HepG2 (cell line): ENCODE results near the gene SDC1. TPM values are rescaled to one million over a fixed set of nuclear protein-coding genes. Genes with fewer than 3 reads are reported as not detected.

Source experiments
- ATAC-seq: fragments of 200-7000 bp; cut with Tn5 transposase; 3 replicates; pipeline ENCODE4 v1.9.1; 2020; ENCODE audit warnings: mild to moderate bottlenecking, moderate library complexity
- BruUV-seq: library from RNA; stranded (reverse); fragments of 400-500 nt; replicated peaks from 2 replicates; lab custom pipeline; 2021; lab: Mats Ljungman, UMichigan
- CTCF ChIA-PET: fragments of 300-600 bp; formaldehyde crosslinking; extraction: SDS; loops from one replicate; lab custom pipeline; 2021; ENCODE audit warnings: low total read pairs, inconsistent platforms, low intra/inter-chr PET ratio; lab: Yijun Ruan, JAX
- POLR2A ChIA-PET: fragments of 350-600 bp; sonication (Branson Sonifier 250); formaldehyde crosslinking; loops from one replicate; lab custom pipeline; 2020; ENCODE audit warnings: antibody characterized with exemption, inconsistent platforms; lab: Yijun Ruan, JAX
- DNase-seq: peaks from one replicate; pipeline ENCODE4 v3.0.0-alpha.2; 2015; ENCODE audit warnings: low spot score
- FAIRE-seq: peaks from 3 replicates; lab custom pipeline; 2011; peaks lifted over from hg19 to GRCh38; lab: Jason Lieb, UNC
- H2AFZ ChIP-seq: one replicate; pipeline ENCODE4 v1.6.1; 2011; ENCODE audit warnings: low read length, inconsistent platforms
- H3K27ac ChIP-seq: fragments of 300-600 bp; 3 replicates; pipeline ENCODE4 v1.8.0; 2011; ENCODE audit warnings: mixed run types, mild to moderate bottlenecking, mixed read lengths, low read length, inconsistent platforms; ENCODE audit not compliant: insufficient read depth; ENCODE audit errors: extremely low read length
- H3K27me3 ChIP-seq, 2 experiments: fragments of 200-600 bp in 1 of 2; 2 replicates in 1 of 2; 3 replicates in 1 of 2; pipeline versions ENCODE4 v1.6.0 to v1.8.0; 2011; ENCODE audit warnings: low read length in 2 of 2, mild to moderate bottlenecking in 2 of 2, moderate library complexity in 2 of 2, inconsistent platforms in 1 of 2; ENCODE audit not compliant: insufficient read depth in 2 of 2, control insufficient read depth in 1 of 2
- H3K36me3 ChIP-seq, 2 experiments: fragments of 200-600 bp in 1 of 2; replicated peaks in 1 of 2; 2 replicates in 1 of 2; 3 replicates in 1 of 2; pipeline versions ENCODE4 v1.5.1 to v1.8.0; 2011; ENCODE audit warnings: low read length in 2 of 2, inconsistent platforms in 1 of 2; ENCODE audit not compliant: insufficient read depth in 2 of 2, control insufficient read depth in 1 of 2
- H3K4me1 ChIP-seq: 2 replicates; pipeline ENCODE4 v1.5.1; 2012; ENCODE audit warnings: low read length, inconsistent platforms; ENCODE audit not compliant: insufficient read depth
- H3K4me2 ChIP-seq: 2 replicates; pipeline ENCODE4 v1.6.0; 2011; ENCODE audit warnings: low read depth, low read length, inconsistent platforms
- H3K4me3 ChIP-seq, 3 experiments: fragments of 200-600 bp in 1 of 3; sonication (generic), shearing (Covaris generic) in 1 of 3; replicated peaks in 1 of 3; 2 replicates each; pipeline ENCODE4 v1.5.1; 2011 to 2016; ENCODE audit warnings: low read length in 3 of 3, inconsistent platforms in 2 of 3, low read depth in 2 of 3, mild to moderate bottlenecking in 2 of 3, control low read depth in 1 of 3, mixed read lengths in 1 of 3; ENCODE audit not compliant: insufficient read depth in 1 of 3
- H3K79me2 ChIP-seq: one replicate; pipeline ENCODE4 v1.6.1; 2011; ENCODE audit warnings: low read length, inconsistent platforms; ENCODE audit not compliant: insufficient read depth
- H3K9ac ChIP-seq: 2 replicates; pipeline ENCODE4 v1.6.0; 2011; ENCODE audit warnings: mild to moderate bottlenecking, low read depth, low read length, inconsistent platforms; ENCODE audit not compliant: insufficient read depth
- H3K9me3 ChIP-seq: 2 replicates; pipeline ENCODE4 v1.5.1; 2012; ENCODE audit warnings: mild to moderate bottlenecking, low read length
- H4K20me1 ChIP-seq: 2 replicates; pipeline ENCODE4 v1.6.0; 2011; ENCODE audit warnings: inconsistent platforms, mild to moderate bottlenecking, low read length, moderate library complexity; ENCODE audit not compliant: insufficient read depth
- CSRNP2 ChIP-seq: sonication (generic); formaldehyde crosslinking; conservative IDR thresholded peaks from 2 replicates; pipeline ENCODE4 v1.8.0; 2022; ENCODE audit warnings: low read depth, missing genetic modification reagents
- GRHL1 ChIP-seq: sonication (generic); formaldehyde crosslinking; conservative IDR thresholded peaks from 2 replicates; pipeline ENCODE4 v1.8.0; 2022; ENCODE audit warnings: missing genetic modification reagents
- HOXA7 ChIP-seq: sonication (generic); formaldehyde crosslinking; IDR thresholded peaks from 2 replicates; pipeline ENCODE4 v1.8.1; 2022; ENCODE audit warnings: mild to moderate bottlenecking, missing genetic modification reagents, moderate library complexity
- KDM5B ChIP-seq: sonication (generic); formaldehyde crosslinking; IDR thresholded peaks from 2 replicates; pipeline ENCODE4 v1.4.0; 2020; ENCODE audit warnings: missing genetic modification reagents, mild to moderate bottlenecking, borderline replicate concordance
- KMT2A ChIP-seq: sonication (generic); formaldehyde crosslinking; IDR thresholded peaks from 2 replicates; pipeline ENCODE4 v1.4.0; 2020; ENCODE audit warnings: missing genetic modification reagents
- NFIB ChIP-seq: sonication (generic); formaldehyde crosslinking; IDR thresholded peaks from 2 replicates; pipeline ENCODE4 v1.9.0; 2021; ENCODE audit warnings: missing genetic modification reagents, mild to moderate bottlenecking, borderline replicate concordance
- RORA ChIP-seq: sonication (generic); formaldehyde crosslinking; IDR thresholded peaks from 2 replicates; pipeline ENCODE4 v1.5.0; 2020; ENCODE audit warnings: mild to moderate bottlenecking, missing genetic modification reagents, moderate library complexity
- SP2 ChIP-seq: sonication (generic); formaldehyde crosslinking; IDR thresholded peaks from 2 replicates; pipeline ENCODE4 v1.5.1; 2020; ENCODE audit warnings: mild to moderate bottlenecking, missing genetic modification reagents
- ZBTB38 ChIP-seq: sonication (generic); formaldehyde crosslinking; IDR thresholded peaks from 2 replicates; pipeline ENCODE4 v1.5.1; 2020; ENCODE audit warnings: mild to moderate bottlenecking, missing genetic modification reagents
- ZNF281 ChIP-seq: sonication (generic); formaldehyde crosslinking; IDR thresholded peaks from 2 replicates; pipeline ENCODE4 v1.4.0; 2020; ENCODE audit warnings: missing genetic modification reagents, borderline replicate concordance
- ZNF574 ChIP-seq: sonication (generic); formaldehyde crosslinking; IDR thresholded peaks from 2 replicates; pipeline ENCODE4 v1.4.0; 2020; ENCODE audit warnings: missing genetic modification reagents
- ZNF709 ChIP-seq: sonication (generic); formaldehyde crosslinking; IDR thresholded peaks from 2 replicates; pipeline ENCODE4 v1.5.0; 2020; ENCODE audit warnings: mild to moderate bottlenecking, missing genetic modification reagents
- WGBS: methylation state at CpG from one replicate; pipeline ENCODE4 v1.1.6; 2017; ENCODE audit warnings: low lambda C conversion rate; 5-methylcytosine and 5-hydroxymethylcytosine counted together
- in situ Hi-C: cut with HindIII; loops from 2 replicates; pipeline ENCODE4 v1.10.0; 2017; ENCODE audit warnings: low pct_unique_long_range_greater_than_20kb; ENCODE audit not compliant: extremely low pct_ligation_motif_present
- intact Hi-C: fragments of 100-400 bp; cut with micrococcal nuclease; formaldehyde crosslinking; loops from one replicate; pipeline ENCODE4 v1.10.0; 2022; ENCODE audit not compliant: unreplicated experiment
- polyA plus RNA-seq, 8 experiments: library from polyadenylated mRNA; depleted of rRNA in 3 of 8; stranded (reverse) in 7 of 8; unstranded in 1 of 8; fragments of >200 nt; fragmentation: Illumina TruSeq in 4 of 8; extraction: Trizol in 4 of 8; gene quantifications; 2 replicates each; pipeline versions ENCODE4 v1.2.1 to v1.2.3, GENCODE V29; 2011 to 2016; ENCODE audit warnings: low read depth in 4 of 8, missing spikeins in 1 of 8, mixed read lengths in 1 of 8; ENCODE audit not compliant: insufficient read depth in 1 of 8
- total RNA-seq, 5 experiments: library from RNA; depleted of rRNA; stranded (reverse); fragments of >200 nt; fragmentation: Illumina TruSeq; extraction: Trizol; gene quantifications; 2 replicates each; pipeline ENCODE4 v1.2.3, GENCODE V29; 2016; ENCODE audit warnings: low read depth in 1 of 5

SDC1 gene
- total and polyA plus RNA-seq, 2 of the 13 experiments (the other 11 are each of a cell fraction or from before 2014, with no cell fraction given), result 108 to 119 TPM

GRCh38 chr2:20178666-20179465 lies 46.1 kb downstream of the SDC1 start (continued):
- TF ChIP-seq ZNF574, result 0 out of 2 replicates have a peak, but pooled peaks have one; percentile 14
- TF ChIP-seq RORA (CRISPR knock-in tag), result no peak
- TF ChIP-seq KMT2A (CRISPR knock-in tag), result no peak
- 0 out of 2 replicates have a peak, but pooled peaks have one; percentile 10 for TF ChIP-seq SP2 (CRISPR knock-in tag)

GRCh38 chr2:20178249-20178607 lies 46.7 kb downstream of the SDC1 start:
- ChIA-PET POLR2A (interaction anchor here (1.6 to 5.5 kb wide), 2 partner anchors 11 to 46 kb away, joined by 5 to 76 read pairs; partner anchors contain the start of gene SDC1), CTCF (no interaction called here)
- Histone ChIP-seq H3K27me3 (no peaks in the 10 kb centered on the region), H3K4me2 (no peak overlapping the region), H3K36me3 (no peaks in the 10 kb centered on the region), H3K79me2 (no peaks in the 10 kb centered on the region), H3K9me3 (no peaks in the 10 kb centered on the region), H2AFZ (no peak overlapping the region), H3K4me1 (peaks cover 67% of the 10 kb centered on the region), H3K9ac (no peak overlapping the region), H3K27ac (no peak overlapping the region), H3K4me3 (no peak overlapping the region), H4K20me1 (no peaks in the 10 kb centered on the region)
- WGBS, result 79% methylated on average over 14 of the region's 14 CpGs
- BruUV-seq, result no TSS peak
- DNase-seq (no peak), FAIRE-seq (no peak), ATAC-seq (no peak)
- in situ Hi-C loops, result no loop called here
- intact Hi-C loops, result no loop called here
- TF ChIP-seq KDM5B (CRISPR knock-in tag) (0 out of 2 replicates have a peak, but pooled peaks have one; percentile 17), NFIB (CRISPR knock-in tag) (no peak), HOXA7 (CRISPR knock-in tag) (peak; percentile 53; the same call in 1 of the 2 replicates), GRHL1 (CRISPR knock-in tag) (no peak), ZNF709 (CRISPR knock-in tag) (no peak), ZBTB38 (peak; percentile 81; the same call in 1 of the 2 replicates), CSRNP2 (no peak), ZNF281 (CRISPR knock-in tag) (no peak)
